HL-60 (cell line): Measurements from ENCODE around the gene PPP2R3A.

Experiments used
- DNase-seq, 2 experiments: peaks; one replicate each; pipeline ENCODE4 v3.0.0-alpha.2; 2010 to 2020; ENCODE audit warnings: low read depth in 1 of 2, low spot score in 1 of 2
- H3K27ac ChIP-seq: fragments of 250-450 bp; sonication (Bioruptor Pico); replicated peaks from 2 replicates; pipeline ENCODE4 v1.5.1; 2020; ENCODE audit warnings: mild to moderate bottlenecking, moderate library complexity
- H3K27me3 ChIP-seq: fragments of 250-450 bp; sonication (Bioruptor Pico); 2 replicates; pipeline ENCODE4 v1.5.1; 2021; ENCODE audit warnings: mild to moderate bottlenecking, moderate library complexity; ENCODE audit not compliant: insufficient read depth, poor library complexity, severe bottlenecking
- H3K4me3 ChIP-seq: replicated peaks from 2 replicates; pipeline ENCODE4 v1.5.1; 2011; ENCODE audit warnings: mild to moderate bottlenecking, control low read depth, low read length; ENCODE audit not compliant: insufficient read depth
- CTCF ChIP-seq: IDR thresholded peaks from one replicate; pipeline ENCODE4 v1.5.1; 2011; ENCODE audit warnings: low read length, control low read depth, inconsistent platforms; ENCODE audit not compliant: insufficient read depth
- GABPA ChIP-seq: IDR thresholded peaks from 2 replicates; pipeline ENCODE4 v1.6.1; 2012; ENCODE audit warnings: low read depth
- POLR2AphosphoS5 ChIP-seq: IDR thresholded peaks from 2 replicates; pipeline ENCODE4 v1.6.1; 2012; ENCODE audit warnings: low read depth
- REST ChIP-seq: IDR thresholded peaks from 2 replicates; pipeline ENCODE4 v1.6.1; 2012; ENCODE audit warnings: low read depth; ENCODE audit not compliant: insufficient replicate concordance
- SPI1 ChIP-seq: IDR thresholded peaks from 2 replicates; pipeline ENCODE4 v1.6.1; 2012; ENCODE audit warnings: low read depth, mild to moderate bottlenecking, borderline replicate concordance

The PPP2R3A gene

GRCh38 chr3:136022529-136023263 is 57.2 kb downstream of the PPP2R3A start:
- Histone ChIP-seq H3K27me3 (peaks cover 27% of the 10 kb centered on the region), H3K27ac (no peak overlapping the region), H3K4me3 (no peak overlapping the region)
- TF ChIP-seq CTCF (no peak), POLR2AphosphoS5 (no peak), GABPA (no peak), REST (no peak), SPI1 (no peak)
- DNase-seq: no peak

GRCh38 chr3:136023264-136023978 is 57.9 kb downstream of the PPP2R3A start:
- no peak for DNase-seq
- Histone ChIP-seq H3K27me3 (peaks cover 31% of the 10 kb centered on the region), H3K4me3 (no peak overlapping the region), H3K27ac (no peak overlapping the region)
- TF ChIP-seq REST (no peak), SPI1 (no peak), CTCF (no peak), POLR2AphosphoS5 (no peak), GABPA (no peak)

GRCh38 chr3:136036306-136036705 is 70.8 kb downstream of the PPP2R3A start:
- no peak overlapping the region for H3K27ac ChIP-seq
- peaks cover 8% of the 10 kb centered on the region for H3K27me3 ChIP-seq
- TF ChIP-seq CTCF (no peak), GABPA (no peak), SPI1 (no peak), POLR2AphosphoS5 (no peak), REST (no peak)
- H3K4me3 ChIP-seq: no peak overlapping the region
- no peak for DNase-seq
